Tibial nerve (tissue), 4 donors: ENCODE results near the gene ENPP1.

ENCODE experiments used
- CTCF ChIP-seq, 5 experiments: fragments of 200-600 bp in 3 of 5; fragments of 450-650 bp in 2 of 5; sonication (generic) in 3 of 5; IDR thresholded peaks; one replicate each; pipeline ENCODE4 v1.5.1; 2016 to 2019; ENCODE audit warnings: antibody characterized with exemption in 5 of 5, mild to moderate bottlenecking in 3 of 5, moderate library complexity in 2 of 5
- EP300 ChIP-seq, 2 donors: sonication (generic); formaldehyde crosslinking; IDR thresholded peaks; one replicate each; pipeline ENCODE4 v1.6.1; 2017; ENCODE audit warnings: antibody characterized with exemption in 2 of 2, mild to moderate bottlenecking in 1 of 2
- POLR2A ChIP-seq, 2 donors: fragments of 450-650 bp; IDR thresholded peaks; one replicate each; pipeline ENCODE4 v1.6.1; 2017; ENCODE audit warnings: antibody characterized with exemption in 2 of 2, mild to moderate bottlenecking in 2 of 2, moderate library complexity in 2 of 2

GRCh38 chr6:131910956-131911355 is 103.1 kb downstream of the ENPP1 start:
- TF ChIP-seq CTCF (IDR thresholded peaks at IDR 0.05) (no peak), EP300 (IDR thresholded peaks at IDR 0.05) (no peak), POLR2A (IDR thresholded peaks at IDR 0.05) (no peak)
